Measurements from ENCODE around the gene SLC38A5. TPM values are rescaled to one million over a fixed set of nuclear protein-coding genes. Genes with fewer than 3 reads are reported as not detected.
"Not testable (repeated sequence)": the region's sequence is repeated elsewhere in the genome, so short reads cannot be mapped to it uniquely, and the experiment has no call there.

The SLC38A5 gene
- total RNA-seq, 1 donor from 2014 or later, result 13.6 TPM

- ATAC-seq, result no peak
Measured at GRCh38 chrX:48467281-48467761, 2.7 kb downstream of the SLC38A5 start.

- ATAC-seq, result no peak
Measured at GRCh38 chrX:48466696-48467095, 3.4 kb downstream of the SLC38A5 start.

DNA sequence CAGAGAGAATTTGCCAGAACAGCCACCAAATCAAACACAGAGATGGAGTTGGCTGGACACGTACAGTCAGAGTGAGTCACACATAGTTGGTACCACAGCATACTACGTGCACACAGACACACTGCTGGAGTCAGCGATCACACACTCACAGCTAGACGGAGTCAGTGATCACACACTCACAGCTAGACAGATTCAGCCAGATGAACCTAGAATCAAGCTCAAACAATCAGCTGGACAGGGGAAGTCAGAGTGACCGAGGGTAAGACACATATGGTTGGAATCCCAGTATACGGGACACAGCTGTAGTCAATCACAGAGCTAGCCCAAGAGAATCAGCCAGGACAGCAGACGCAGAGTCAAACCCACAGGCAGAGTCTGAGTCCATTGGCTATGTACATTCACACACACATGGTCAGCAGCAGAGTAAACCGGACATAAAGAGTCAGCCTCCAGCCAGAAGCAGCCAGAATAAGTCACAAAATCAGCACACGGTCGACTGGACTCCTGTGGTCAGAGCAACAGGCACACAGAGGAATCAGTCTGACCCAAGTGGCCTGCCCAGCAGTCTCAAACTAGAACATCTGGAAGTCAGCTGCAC, 4.6 kb downstream of the SLC38A5 start:
- peak; percentile 67 for ATAC-seq

DNA sequence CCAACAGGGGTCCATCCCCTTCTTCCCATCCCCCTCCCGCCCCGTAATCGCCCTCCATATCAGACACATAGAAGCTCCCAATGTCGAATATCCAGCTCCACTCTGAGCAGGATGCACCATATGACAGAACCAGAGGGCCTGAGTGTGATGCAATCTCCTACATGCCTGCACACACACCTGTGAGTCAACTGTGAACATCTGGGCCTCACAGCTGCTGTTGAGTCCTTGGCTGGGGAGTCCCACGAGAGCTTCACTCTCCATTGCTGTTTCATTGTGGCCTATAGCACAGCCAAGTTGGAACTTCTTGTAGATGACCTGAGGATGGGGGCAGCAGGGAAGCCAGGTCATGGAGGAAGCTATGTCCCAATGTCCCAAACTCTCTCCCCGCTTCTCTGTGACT, 8.2 kb downstream of the SLC38A5 start:
- peak; percentile 79 for ATAC-seq

- ATAC-seq, result no peak
Measured at GRCh38 chrX:48460606-48461005, 9.5 kb downstream of the SLC38A5 start.

DNA sequence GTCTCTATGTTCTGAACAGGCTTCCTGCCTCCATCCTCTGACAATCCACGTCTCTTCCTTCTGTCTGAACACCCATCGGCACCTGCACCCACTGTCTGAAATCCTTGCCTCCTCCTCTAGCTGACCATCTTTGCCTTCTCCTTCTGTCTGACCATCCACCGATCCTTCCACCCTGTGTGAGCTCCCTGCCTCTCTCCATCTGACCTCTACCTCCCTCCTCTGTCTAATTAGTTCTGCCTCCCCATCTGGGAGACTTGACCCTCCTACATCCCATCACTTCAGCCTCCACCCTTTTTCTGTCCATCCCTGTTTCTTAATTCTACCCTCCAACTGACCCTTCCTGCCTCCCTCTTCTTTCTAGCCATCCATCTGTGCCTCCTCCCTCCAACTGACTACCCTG, 10.0 kb downstream of the SLC38A5 start:
- no peak for ATAC-seq

GRCh38 chrX:48459483-48459882, 10.6 kb downstream of the SLC38A5 start:
- no peak for ATAC-seq

GRCh38 chrX:48458711-48459110, 11.3 kb downstream of the SLC38A5 start:
- no peak for ATAC-seq

DNA sequence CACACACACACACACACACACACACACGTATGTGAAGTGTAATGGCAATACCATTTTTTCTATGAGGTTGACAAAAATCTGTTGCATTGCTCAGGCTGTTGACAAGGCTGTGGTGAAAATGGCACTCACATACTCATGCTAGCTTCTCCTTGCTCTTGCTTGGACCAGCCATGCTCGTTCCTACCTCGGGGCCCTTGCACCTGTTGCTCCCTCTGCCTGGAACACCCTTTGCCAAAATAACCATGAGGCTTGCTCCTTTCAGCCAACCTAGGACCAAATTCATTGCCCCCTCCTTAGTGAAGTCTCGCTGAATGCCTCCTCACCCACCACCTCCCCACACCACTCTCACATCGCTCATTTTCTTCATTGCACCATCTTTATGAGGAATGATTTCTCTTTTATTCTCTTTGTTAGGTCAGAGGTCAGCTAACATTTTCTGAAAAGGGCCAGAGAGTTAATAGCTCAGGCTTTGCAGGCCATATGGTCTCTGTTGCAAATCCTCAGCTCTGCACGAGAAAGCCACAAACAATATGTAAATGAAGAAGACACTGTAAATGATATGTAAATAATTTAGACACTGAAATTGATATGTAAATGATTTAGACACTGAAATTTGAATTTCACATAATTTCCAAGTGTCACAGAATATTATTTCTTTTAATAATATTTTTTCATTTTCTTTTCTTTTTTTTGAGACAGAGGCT, 13.3 kb downstream of the SLC38A5 start:
- ATAC-seq, result no peak

DNA sequence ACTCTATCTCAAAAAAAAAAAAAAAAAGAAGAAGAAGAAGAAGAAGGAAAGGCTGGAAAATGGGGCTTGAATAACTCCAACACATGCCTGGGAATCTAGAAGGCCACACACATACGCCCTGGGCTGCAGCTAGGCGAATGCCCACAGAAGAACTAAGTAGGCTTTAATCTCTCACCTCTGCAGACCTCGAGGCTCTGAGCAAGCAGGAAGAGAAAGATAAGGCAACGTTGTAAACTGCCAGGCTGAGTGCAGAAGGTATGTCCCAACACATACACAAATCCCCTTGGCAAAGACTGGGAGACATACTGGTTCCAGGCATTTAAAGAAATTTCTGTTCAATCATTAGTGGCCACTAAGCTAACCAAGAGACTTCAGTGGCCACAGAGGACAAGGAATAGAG, 18.4 kb downstream of the SLC38A5 start:
- no peak for ATAC-seq

DNA sequence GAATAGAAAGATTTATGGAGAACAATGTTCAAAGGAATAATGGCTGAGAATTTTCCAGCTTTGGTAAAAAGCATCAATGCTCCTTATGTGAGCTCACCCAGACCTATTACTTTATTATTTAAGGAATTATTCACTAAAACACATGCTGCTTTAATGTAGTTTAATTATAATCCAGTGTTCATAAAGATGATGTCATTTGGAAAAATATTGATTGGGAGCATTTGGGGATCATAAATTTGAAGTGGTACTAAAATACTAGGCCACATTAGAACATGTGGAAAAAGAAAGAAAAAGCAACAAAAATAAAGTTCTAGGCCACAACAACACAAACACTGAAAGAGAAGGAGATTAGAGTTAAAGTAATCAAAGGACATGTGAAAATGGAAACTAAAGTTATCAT, 20.0 kb downstream of the SLC38A5 start:
- no peak for ATAC-seq

DNA sequence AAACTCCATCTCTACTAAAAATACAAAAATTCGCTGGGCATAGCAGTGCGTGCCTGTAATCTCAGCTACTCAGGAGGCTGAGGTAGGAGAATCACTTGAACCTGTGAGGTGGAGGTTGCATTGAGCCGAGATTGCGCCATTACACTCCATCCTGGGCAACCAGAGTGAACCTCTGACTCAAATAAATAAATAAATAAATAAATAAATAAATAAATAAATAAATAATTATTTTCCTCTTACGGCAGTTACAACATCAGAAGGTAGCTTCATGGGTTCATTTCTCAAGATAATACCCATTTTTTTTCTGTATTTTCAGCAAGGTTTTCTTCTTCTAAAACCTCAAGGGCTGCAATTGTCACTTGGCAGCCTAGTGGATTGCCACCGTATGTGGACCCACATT, 22.9 kb downstream of the SLC38A5 start:
- not testable (repeated sequence) for ATAC-seq

DNA sequence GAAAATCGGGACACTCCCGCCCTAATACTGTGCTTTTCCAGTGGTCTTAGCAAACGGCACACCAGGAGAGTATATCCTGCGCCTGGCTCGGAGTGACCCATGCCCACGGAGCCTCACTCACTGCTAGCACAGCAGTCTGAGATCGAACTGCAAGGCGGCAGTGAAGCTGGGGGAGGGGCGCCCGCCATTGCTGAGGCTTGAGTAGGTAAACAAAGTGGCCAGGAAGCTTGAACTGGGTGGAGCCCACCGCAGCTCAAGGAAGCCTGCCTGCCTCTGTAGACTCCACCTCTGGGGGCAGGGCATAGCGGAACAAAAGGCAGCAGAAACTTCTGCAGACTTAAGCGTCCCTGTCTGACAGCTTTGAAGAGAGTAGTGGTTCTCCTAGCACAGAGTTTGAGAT, 36.3 kb downstream of the SLC38A5 start:
- not testable (repeated sequence) for ATAC-seq

- ATAC-seq, result not testable (repeated sequence)
Measured at GRCh38 chrX:48430166-48430565, 39.9 kb downstream of the SLC38A5 start.

GRCh38 chrX:48429606-48430005, 40.5 kb downstream of the SLC38A5 start:
- not testable (repeated sequence) for ATAC-seq

DNA sequence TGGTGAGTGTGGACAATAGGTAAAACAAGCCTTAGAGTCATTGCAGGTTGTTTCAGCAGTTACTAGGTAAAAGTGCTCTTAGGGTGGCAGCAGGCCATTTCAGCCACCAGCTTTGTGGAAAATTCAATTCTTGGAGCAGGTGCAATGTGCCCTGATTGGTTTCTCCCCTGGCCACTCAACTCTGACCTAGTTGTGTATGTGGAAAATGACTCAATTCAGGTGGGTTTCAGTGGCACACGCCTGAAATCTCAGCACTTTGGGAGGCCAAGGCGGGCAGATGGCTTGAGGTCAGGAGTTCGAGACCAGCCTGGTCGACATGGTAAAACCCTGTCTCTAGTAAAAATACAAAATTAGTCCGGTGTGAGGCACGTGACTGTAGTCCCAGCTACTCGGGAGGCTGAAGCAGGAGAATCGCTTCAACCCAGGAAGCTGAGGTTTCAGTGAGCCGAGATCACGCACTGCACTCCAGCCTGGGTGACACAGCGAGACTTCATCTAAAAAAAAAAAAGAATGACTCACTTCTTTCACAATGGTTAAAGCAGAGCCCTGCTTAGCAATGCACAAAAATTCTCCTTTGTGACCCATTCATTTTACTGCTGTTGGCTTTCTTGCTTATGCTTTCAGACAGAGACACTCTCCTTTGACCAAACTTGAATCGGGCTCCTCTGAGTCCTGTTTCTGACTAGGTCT, 42.9 kb downstream of the SLC38A5 start:
- ATAC-seq, result peak; percentile 55

DNA sequence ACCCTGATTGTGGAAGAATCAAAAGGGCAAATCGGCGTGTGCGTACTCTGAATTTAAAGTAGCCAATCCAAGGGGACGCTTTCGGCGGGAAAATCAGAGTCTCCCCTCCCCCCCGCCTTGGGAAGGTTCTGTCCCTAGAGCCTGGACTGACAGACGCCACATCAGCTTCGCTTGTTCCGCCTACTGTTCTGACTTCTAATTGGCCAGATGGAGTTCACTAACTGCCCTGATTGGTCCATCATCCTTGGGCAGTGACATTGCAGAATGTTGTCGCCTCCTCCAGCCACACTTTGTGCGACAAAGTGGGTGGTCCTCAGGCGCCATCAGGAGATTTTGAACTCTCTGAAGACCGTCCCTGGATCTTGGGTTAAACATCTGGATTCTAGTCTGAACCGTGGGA, 58.2 kb downstream of the SLC38A5 start, which contains the start of gene SSX4B:
Gene SSX4B (minus strand): TSS at position 101 of the 400 bp plus-strand sequence. CDS start 588 bp downstream, outside the sequence.
- not testable (repeated sequence) for ATAC-seq

Other genes starting within 250 kb of the SLC38A5 start
- gene SSX1, start 214.9 kb downstream of the SLC38A5 start, total RNA-seq, result not detected
- gene SSX3, start 113.6 kb downstream of the SLC38A5 start, total RNA-seq, result not detected
- gene SSX4, start 86.7 kb downstream of the SLC38A5 start, total RNA-seq, result not detected
- not detected for gene SSX4B, start 58.3 kb downstream of the SLC38A5 start, total RNA-seq
- gene FTSJ1, start 5.9 kb upstream of the SLC38A5 start, total RNA-seq, result 33.8 TPM
- gene PORCN, start 38.7 kb upstream of the SLC38A5 start, total RNA-seq, result 10.3 TPM
- 221 TPM for gene EBP, start 51.5 kb upstream of the SLC38A5 start, total RNA-seq
- 10.4 TPM for gene TBC1D25, start 69.5 kb upstream of the SLC38A5 start, total RNA-seq
- gene RBM3, start 104.2 kb upstream of the SLC38A5 start, total RNA-seq, result 273 TPM
- 70.2 TPM for gene WDR13, start 127.2 kb upstream of the SLC38A5 start, total RNA-seq
- 1.2 TPM for gene WAS, start 213.5 kb upstream of the SLC38A5 start, total RNA-seq
- 6.4 TPM for gene SUV39H1, start 226.5 kb upstream of the SLC38A5 start, total RNA-seq